Activated CD8-positive, alpha-beta memory T cell treated with anti-CD3 and anti-CD28 coated beads, Interleukin-2, amount 50 U/mL, for 4 hours (primary cell): Measurements from ENCODE around the gene RAP1GDS1.
"Not testable (repeated sequence)": the region's sequence is repeated elsewhere in the genome, so short reads cannot be mapped to it uniquely, and the experiment has no call there.

Experiments
- DNase-seq: peaks from one replicate; pipeline ENCODE4 v3.0.0-alpha.2; 2020

Gene RAP1GDS1

DNA sequence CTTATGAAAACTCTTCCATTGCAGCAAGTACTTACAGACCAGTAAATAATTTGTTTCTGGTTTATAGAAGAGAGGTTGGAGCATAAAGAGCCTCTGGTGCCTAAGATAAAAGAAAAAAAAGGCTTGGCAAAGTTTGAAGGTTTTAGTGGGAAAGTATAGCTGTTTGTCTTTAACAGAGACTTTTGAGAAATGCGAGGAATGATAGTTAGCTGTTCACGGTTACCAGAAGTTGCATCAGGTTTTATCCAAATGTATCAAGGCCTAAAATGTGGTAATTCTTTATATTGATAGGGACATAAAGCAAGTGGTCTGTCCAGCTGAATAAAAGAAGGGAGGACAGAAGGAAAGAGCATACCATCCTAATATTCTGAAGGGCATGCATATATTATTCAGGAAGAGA lies 29.3 kb downstream of the RAP1GDS1 start:
- DNase-seq = no peak

DNA sequence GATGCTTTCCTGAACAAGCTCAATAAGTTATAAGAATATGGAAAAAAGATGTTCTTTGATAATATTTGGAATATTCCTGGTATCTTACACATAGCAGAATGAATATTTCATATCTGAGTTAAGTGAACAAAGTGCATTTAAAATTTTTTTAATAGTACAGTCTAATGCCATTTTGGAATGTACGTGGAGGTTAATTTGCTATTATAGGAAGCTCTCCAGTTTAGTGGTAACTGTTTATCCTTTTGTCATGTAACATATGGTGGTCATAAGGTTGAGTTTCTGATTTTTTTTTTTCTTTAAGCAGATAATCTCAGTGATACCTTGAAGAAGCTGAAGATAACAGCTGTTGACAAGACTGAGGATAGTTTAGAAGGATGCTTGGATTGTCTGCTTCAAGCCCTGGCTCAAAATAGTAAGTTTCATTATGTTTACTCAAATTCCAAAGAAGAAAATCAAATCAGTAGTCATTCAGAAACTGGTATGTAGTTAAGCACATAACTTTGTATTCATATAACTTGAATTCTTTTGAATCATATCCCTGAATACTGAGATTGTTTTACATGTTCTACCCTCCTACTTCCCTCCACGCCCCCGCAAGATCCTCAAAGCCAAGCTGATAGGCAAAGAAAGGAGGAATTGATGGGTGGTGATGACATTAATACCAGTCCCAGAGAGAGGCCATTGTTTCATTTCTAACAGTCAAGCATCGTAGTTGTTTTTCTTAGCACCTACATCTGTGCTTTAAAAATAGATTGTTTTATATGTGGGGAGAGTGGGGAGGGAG lies 32.1 kb downstream of the RAP1GDS1 start:
- DNase-seq = no peak

DNA sequence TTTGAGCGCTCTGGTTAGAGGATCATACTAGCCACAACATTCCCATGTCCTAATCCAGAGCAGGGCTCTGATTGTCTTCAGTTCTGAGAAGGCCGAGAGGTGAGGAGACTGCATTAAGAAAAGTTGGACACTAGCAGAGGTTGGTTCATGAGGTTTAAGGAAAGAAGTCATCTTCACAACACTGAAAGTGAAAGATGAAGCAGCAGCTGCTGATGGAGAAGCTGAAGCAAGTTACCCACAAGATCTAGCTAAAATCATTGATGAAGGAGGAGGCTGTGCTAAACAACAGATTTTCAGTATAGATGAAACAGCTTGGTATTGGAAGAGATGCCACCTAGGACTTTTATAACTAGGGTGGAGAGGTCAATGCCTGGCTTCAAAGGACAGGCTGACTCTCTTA lies 36.8 kb downstream of the RAP1GDS1 start:
- DNase-seq = no peak

DNA sequence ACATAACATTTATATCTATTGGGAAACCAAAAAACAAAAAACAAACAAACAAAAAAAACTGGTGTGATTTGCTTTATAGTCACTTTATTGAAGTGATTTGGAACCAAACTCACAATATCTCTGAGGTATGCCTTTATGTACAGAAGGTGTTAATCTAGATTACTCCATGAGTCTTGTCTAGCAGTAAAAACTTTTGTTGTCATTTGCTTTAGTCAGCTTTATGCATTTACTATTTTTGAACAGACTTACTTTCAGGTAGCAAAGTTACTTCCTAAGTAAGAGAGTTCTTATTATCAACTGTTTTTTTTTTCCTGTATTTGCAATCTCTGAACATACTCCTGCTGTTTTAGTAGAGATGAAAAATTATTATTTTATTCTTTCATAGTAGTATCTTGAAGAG lies 39.5 kb downstream of the RAP1GDS1 start:
- no peak for DNase-seq

DNA sequence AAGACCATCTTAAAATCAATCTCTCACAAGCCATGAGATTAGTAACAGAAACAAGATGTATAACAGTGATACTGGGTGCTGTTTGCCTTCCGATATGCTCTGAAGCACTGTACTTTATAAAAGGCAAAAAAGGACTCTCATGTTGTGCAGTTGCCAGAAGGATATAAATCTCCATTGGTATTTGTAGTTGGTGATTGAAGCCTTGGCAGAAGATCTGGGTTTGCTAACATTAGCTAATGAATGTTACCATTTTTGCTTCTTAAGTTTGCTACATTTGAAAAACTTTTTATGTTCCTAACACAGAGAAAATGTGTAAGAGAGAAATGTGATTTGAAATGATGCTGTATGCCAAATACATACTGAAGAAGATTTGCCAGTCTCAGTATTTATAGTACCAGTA lies 44.4 kb downstream of the RAP1GDS1 start:
- DNase-seq = no peak

DNA sequence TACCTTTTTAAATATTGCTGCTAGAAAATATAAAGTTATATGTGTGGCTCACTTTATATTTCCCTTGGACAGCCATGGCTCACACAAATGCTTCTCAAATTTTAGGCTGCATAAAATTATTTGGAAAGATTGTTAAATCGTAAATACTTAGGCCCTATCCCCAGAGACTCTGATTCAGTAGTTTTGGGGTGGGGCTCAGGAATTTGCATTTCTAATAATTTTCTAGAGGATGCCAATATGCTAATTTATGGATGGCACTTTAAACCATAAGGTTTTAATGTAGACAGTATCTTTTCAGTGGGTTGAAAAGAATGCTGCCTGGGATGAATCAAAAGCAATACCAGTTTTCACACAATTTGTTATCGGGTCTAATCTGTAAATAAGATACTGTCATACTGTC lies 49.7 kb downstream of the RAP1GDS1 start:
- DNase-seq = no peak

DNA sequence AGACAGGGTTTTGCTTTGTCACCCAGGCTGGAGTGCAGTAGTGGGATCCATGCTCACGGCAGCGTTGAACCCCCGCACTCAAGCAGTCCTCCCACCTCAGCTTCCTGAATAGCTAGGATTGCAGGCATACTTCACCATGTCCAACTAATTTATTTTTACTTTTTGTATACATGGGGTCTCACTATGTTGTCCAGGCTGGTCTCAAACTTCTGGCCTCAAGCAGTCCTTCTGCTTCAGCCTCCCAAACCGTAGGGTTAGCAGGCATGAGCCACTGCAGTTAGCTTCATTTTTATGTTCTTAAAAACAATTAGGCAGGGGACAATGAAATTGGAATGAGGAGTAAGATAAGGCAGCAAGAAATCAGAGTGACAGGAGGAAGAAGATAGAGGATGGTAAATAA lies 50.5 kb downstream of the RAP1GDS1 start:
- no peak for DNase-seq

DNA sequence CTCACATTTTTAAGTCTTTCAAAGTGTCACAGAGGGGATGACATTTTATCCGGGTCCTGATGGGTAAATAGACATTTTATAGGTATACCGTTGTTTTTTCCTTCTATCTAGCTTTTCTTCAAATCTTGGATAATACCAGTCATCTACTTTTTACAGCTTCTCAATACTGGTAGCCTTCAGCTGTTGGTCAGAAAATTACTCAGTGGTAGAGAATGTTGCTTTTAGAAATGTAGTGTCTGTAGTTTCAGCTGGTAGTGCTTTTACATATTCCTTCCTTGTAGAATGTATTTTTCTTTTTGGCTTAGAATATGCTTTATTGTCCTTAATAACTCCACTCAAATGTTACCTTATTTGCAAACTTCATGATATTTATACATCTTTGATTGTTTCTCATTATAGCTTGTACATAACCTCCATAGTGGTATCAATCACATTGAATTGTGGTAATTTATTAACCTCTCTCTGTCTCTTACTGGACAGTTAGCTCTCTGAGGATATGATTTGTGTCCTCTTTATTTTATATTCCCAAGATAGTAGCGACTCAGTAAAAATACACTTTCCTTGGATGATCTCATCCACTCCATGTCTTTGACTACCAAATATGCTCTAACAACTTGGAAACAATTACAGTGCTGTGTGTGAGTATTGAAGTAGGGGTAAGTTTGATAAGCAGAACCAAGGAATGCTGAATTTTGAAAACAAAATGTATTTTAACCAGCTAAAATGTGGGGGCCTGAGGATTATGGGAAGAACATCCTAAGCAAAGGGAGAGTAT lies 53.8 kb downstream of the RAP1GDS1 start:
- DNase-seq = no peak

DNA sequence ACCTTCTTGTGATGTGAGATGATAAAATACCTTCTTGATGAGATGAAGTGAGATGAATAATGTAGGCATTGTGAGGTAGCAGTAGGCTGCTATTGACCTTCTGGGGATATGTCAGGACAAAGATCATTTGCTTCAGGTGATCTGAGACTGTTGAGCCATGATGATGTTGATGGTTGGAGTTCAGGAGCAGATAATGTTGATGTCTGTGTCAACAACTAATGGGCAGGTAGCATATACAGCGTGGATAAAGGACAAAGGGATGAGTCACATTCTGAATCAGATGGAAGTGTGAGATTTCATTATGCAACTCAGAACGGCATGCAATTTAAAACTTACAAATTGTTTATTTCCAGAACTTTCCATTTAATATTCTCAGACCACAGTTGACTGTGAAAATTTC lies 57.3 kb downstream of the RAP1GDS1 start:
- no peak for DNase-seq

DNA sequence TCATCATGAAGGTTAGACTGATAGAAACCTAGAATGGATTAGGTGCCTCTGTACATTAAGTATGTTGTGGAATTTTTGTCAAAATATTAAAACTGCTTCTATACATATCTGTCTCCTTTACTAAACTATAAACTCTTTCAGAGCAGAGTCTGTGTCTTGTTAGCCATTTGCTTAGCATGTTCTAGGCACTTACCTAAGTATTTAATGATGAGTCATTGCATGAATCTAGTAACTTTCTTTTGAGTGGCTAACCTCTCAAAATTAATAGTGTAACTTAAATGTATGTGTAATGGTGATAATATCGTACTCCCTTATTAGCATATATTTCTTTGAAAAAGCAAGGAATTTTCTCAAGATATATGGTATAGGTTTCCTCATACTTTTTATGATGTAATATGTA lies 57.8 kb downstream of the RAP1GDS1 start:
- no peak for DNase-seq

DNA sequence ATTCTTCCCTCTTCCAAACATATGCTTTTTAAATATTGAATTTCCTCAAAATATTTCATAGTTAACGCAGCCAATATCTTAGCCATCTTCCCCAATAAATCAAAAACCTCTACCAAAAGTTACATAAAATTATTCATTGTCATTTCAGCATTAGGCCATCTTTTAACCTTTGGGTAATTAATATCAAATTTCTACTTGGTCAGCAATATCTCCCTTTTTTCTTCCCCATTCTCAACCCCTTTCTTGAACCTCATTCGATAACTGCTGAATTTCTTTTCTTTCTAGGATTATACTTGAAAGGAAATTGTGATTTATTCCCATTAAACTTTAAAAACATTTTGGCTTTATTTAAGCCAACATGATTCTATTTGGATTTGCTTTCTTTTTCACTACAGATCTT lies 65.0 kb downstream of the RAP1GDS1 start:
- DNase-seq = no peak

DNA sequence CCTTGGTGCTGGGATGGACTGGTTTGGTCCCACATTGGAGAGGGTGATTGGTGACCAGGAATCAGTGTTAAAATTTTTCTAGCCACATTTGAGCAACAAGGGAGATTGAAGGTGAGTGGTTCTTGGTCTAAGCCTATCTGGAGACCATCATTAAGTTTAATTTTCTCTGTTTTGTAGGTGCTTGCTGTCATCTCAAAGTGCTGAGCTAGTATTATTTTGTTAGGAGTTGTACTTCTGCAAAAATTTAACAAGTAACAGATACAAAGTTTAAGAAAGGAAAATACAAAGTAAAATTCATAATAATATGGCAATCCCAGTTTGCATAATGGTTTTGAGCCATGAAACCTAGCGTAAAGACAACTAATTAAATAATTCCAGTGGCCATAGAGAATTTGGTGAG lies 66.5 kb downstream of the RAP1GDS1 start:
- no peak for DNase-seq

DNA sequence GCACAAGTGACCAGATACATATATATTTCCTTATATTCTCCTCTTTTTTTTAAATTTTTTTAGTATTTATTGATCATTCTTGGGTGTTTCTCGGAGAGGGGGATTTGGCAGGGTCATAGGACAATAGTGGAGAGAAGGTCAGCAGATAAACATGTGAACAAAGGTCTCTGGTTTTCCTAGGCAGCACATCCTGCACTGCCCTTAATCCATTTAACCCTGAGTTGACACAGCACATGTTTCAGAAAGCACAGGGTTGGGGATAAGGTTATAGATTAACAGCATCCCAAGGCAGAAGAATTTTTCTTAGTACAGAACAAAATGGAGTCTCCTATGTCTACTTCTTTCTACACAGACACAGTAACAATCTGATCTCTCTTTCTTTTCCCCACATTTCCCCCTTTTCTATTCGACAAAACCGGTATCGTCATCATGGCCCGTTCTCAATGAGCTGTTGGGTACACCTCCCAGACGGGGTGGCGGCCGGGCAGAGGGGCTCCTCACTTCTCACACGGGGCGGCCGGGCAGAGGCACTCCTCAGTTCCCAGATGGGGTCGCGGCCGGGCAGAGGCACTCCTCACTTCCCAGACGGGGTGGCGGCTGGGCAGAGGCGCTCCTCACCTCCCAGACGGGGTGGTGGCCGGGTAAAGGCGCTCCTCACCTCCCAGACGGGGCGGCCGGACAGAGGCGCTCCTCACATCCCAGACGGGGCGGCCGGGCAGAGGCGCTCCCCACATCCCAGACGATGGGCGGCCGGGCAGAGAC lies 68.9 kb downstream of the RAP1GDS1 start:
- DNase-seq = not testable (repeated sequence)

DNA sequence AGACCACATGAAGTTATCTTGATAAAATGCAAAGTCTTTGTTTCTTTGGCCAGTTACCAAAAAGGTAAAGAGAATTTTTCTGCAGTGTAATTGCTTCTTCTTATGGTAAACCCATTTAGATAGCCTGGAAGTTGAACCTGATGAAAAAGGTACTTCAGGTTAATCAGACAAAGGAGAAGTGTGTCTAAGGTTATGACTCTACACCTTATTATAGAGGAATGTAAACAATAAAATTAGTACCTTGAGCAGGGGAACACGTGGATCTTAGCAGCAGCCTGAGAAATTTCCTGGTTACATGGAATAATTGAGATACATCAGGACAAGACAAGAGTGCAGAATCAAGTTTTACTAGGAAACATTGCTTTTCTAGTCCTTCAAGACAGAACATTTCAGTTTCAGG lies 70.8 kb downstream of the RAP1GDS1 start:
- DNase-seq = no peak

DNA sequence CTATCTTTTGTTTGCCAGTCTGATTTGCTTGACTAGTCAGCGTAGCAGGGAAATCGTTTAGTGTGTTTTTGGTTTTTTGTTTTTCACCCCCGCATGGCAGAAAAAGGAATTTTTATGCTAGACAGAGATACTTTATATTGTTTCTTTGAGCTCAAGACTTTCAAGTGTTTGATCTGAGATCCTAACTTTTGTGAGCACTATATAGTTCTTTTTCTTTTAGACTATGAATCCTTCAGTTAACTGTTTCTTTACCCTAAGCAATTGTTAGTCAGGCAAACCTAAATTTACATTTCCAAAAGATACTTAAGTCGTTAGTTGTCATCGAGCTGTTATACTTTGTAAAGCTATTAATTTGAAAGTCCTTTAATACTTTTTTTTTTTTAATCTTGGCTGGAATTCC lies 73.3 kb downstream of the RAP1GDS1 start:
- no peak for DNase-seq

DNA sequence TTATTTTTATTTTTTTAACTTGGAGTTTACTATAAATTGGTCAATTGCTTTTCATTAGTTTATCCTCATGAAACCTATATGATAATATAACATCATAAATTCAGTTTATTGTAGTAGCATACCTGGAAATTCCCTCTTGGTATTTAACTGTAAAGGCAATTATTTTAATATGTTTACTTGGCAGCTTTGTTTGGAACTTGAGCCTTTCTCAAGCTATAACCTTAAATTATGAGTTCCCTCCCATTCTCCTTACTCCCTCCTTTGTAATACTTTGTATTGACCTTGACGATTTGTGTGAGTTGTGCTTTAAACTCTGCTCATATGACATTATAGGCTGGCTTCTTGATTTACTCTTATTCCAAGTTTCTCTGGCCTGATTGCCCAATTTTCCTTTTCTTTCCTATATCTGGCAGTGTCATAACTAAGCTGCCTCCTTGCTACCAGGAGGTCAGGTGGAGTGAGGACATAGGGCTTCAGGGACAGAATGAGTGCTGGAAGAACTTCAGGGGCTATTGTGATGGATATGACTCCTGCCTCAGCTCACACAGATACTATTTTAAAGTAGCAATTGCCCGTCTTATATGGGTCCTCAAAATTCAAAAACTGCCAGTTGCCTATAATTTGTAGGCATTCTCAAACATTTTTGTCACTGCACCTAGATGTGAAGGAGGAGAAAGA lies 77.7 kb downstream of the RAP1GDS1 start:
- no peak for DNase-seq

DNA sequence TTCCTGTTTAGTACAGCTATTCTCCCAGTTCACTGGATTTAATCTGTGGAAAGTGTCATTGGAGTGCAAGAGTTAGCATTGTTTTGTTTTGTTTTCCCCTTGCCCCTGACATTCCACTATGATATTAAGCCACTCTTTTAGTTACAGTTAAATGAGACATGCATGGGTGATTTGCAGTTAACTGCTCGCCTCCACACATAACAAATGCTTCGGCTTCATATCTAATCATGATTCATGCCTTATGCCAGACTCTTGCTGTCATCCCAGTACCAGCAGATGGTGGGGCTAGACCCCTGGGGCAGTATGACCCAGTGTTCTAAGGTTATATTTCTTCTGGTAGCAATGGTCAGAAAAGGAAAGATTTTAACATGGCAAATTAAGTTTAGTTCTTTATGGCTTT lies 80.1 kb downstream of the RAP1GDS1 start:
- no peak for DNase-seq

DNA sequence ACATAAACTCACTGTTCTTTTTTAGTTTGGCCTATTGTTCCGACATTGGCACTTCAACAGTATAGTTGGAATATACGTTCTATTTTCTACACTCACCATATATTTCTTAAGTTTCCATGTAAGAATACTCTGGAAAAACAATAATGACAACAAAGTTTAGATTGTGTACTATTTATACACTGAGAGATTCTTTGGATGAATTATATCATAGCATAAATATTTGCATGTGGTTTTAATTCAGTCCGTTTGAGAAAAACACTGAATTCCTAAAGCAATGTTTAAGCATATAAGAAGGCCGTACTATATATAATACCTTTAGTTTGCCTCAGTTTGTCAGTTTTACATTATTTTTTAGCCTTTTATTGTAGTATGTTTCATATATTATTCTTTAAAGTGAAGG lies 82.4 kb downstream of the RAP1GDS1 start:
- DNase-seq = no peak

DNA sequence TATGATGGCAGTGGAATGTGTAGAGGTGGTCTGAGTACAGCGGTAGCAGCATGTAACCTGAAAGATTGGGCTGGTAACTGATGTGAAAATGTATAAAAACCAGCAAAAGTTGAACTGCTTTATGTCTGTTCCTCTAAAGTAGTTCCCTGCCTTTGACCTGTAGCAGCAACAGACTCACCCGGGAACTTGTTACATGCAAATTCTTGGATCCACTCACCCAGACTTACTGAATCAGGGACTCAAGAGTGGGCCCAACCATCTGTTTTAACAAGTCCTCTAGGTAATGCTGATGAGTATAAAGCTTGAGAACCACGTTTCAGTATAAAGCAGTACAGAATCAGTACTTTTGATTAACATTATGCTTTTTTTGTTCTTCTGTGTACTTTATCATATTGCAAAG lies 84.7 kb downstream of the RAP1GDS1 start:
- no peak for DNase-seq

DNA sequence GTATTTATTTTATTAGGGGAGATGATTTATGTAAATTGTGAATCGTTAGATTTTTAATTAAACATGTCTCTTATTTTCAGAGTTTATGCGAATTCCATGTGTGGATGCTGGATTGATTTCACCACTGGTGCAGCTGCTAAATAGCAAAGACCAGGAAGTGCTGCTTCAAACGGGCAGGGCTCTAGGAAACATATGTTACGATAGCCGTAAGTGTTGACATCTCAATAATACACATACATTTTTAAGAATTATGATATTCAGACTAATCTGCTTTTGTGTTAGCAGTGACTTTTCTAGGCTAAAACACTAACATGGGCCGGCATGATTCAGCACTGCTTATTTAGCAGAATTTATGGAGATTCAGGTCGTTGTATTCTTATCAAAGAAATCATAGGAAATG lies 91.2 kb downstream of the RAP1GDS1 start:
- DNase-seq = no peak

DNA sequence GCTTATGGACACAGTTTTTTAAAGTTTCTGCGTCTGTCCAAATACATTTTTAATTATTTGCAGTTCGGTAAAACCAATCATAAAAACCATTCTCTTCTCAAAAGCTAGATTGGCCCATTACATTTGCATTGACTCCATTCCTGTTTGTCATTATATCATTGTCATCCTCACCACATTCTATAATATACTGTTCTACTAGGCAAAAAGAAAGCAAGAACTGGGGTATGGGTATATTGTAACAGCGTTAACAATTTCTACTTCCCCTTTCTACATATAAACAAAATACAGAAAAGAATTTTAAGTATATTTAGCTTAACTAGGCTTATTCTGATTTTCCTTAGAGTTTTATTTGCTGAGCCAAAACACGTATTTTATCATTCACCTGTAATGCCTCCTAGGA lies 91.8 kb downstream of the RAP1GDS1 start:
- DNase-seq = no peak

DNA sequence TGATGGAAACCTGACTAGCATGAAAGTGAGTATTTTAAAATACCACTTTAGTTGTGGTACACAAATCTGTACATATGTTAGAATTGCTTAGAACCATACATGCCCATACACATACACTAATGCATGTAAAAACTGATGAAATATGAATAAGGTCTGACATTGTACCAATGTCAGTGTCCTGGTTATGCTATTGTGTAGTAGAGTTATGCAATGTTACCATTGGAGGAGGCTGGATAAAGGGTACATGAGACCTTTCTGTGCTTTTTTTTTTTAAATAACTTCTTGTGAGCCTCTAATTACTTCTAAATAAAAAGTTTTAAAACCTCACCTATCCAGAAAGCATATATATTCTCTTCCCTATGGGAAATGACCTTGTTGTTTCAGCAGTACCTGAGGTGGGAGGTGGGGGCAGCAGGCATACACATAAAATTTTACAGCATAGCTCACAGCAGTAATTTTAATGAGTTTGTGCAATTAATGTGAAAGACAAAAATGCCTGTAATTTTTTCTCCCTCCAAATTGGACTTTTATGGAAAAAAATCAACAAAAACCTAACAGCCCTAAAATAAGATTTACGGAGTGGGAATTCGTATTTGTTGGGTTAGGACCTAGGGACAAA lies 97.6 kb downstream of the RAP1GDS1 start:
- DNase-seq = no peak

DNA sequence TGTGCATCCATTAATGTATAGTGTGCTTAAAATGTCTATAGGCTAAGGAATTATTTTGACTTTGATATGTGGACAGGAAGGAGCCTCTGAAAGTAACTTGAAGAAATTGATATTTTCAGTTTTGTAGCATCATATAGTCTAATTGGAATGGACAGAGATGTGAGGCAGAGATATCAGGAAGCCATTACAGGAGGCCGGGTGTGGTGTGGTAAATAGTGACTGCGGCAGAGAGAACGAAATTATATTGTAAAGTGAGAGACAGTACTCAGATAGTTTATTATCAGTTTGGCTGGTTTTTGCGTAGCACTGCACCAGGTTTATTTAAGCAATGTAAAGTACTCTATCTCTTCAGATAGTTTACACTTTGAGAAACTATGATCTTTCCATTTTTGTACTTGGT lies 98.5 kb downstream of the RAP1GDS1 start:
- DNase-seq = no peak
